K562 (cell line): ENCODE results near the gene AP5Z1. TPM values are rescaled to one million over a fixed set of nuclear protein-coding genes. Genes with fewer than 3 reads are reported as not detected.

Experiments used
- BCL6 ChIP-seq: fragments of 250-450 bp; sonication (Bioruptor Pico); IDR thresholded peaks from 2 replicates; pipeline ENCODE4 v1.4.0; 2020
- DMBX1 ChIP-seq: fragments of 250-450 bp; sonication (Bioruptor Pico); IDR thresholded peaks from 2 replicates; pipeline ENCODE4 v1.8.0; 2022; ENCODE audit warnings: inconsistent platforms, mild to moderate bottlenecking, moderate library complexity, borderline replicate concordance
- FOXJ2 ChIP-seq: fragments of 200-800 bp; sonication (Bioruptor generic); IDR thresholded peaks from 2 replicates; pipeline ENCODE4 v1.6.1; 2016; ENCODE audit warnings: missing genetic modification characterization, missing compliant biosample characterization
- KLF1 ChIP-seq: fragments of 450-650 bp; IDR thresholded peaks from 2 replicates; pipeline ENCODE4 v1.6.1; 2016; ENCODE audit warnings: missing genetic modification characterization, missing compliant biosample characterization
- RAD51 ChIP-seq: fragments of 450-650 bp; IDR thresholded peaks from 2 replicates; pipeline ENCODE4 v1.7.1; 2016; ENCODE audit warnings: low read depth, mild to moderate bottlenecking, borderline replicate concordance
- SP1 ChIP-seq: sonication (generic); formaldehyde crosslinking; IDR thresholded peaks from 2 replicates; pipeline ENCODE4 v1.8.1; 2022; ENCODE audit warnings: mild to moderate bottlenecking, missing genetic modification reagents
- TOE1 ChIP-seq, 2 experiments: fragments of 450-650 bp in 1 of 2; sonication (generic) in 1 of 2; formaldehyde crosslinking in 1 of 2; IDR thresholded peaks; 2 replicates each; pipeline versions ENCODE4 v1.7.1 to v1.8.0; 2016 to 2022; ENCODE audit warnings: borderline replicate concordance in 2 of 2, mild to moderate bottlenecking in 2 of 2, antibody characterized with exemption in 1 of 2, inconsistent platforms in 1 of 2, low read depth in 1 of 2, missing genetic modification reagents in 1 of 2, moderate library complexity in 1 of 2
- ZNF124 ChIP-seq: sonication (generic); formaldehyde crosslinking; IDR thresholded peaks from 2 replicates; pipeline ENCODE4 v1.8.1; 2022; ENCODE audit warnings: missing genetic modification reagents
- polyA plus RNA-seq, 8 experiments: library from polyadenylated mRNA; depleted of rRNA in 4 of 8; stranded (reverse) in 5 of 8; unstranded in 3 of 8; fragments of >200 nt; fragmentation: Nextera tagmentation in 2 of 8; fragmentation: Illumina TruSeq in 1 of 8; extraction: Ambion mirVana in 2 of 8; extraction: Trizol in 1 of 8; gene quantifications; 2 replicates each; pipeline versions ENCODE4 v1.2.1 to v1.2.3, GENCODE V29; 2011 to 2014; ENCODE audit warnings: inconsistent platforms in 1 of 8, missing spikeins in 1 of 8
- total RNA-seq, 7 experiments: library from RNA; depleted of rRNA in 6 of 7; stranded (reverse); fragments of >200 nt in 6 of 7; fragmentation: Illumina TruSeq in 2 of 7; extraction: Trizol in 2 of 7; gene quantifications; 2 replicates each; pipeline versions ENCODE4 v1.2.1 to v1.2.3, GENCODE V29; 2011 to 2021; ENCODE audit warnings: low replicate concordance in 1 of 7
- TF ChIP-seq, protein P1 (sequence below), 2 experiments: fragments of 450-650 bp in 1 of 2; sonication (generic) in 1 of 2; formaldehyde crosslinking in 1 of 2; IDR thresholded peaks; 2 replicates each; pipeline versions ENCODE4 v1.7.1 to v1.9.0; 2016 to 2022; ENCODE audit warnings: inconsistent platforms in 1 of 2, mild to moderate bottlenecking in 1 of 2, missing genetic modification reagents in 1 of 2
- TF ChIP-seq, protein P2 (sequence below): sonication (generic); formaldehyde crosslinking; IDR thresholded peaks from 2 replicates; pipeline ENCODE4 v1.9.0; 2022; ENCODE audit warnings: mild to moderate bottlenecking, missing genetic modification reagents
- TF ChIP-seq, protein P3 (sequence below): sonication (generic); formaldehyde crosslinking; IDR thresholded peaks from 2 replicates; pipeline ENCODE4 v1.8.0; 2023; ENCODE audit warnings: missing genetic modification reagents, mild to moderate bottlenecking, borderline replicate concordance

AP5Z1 gene
- total and polyA plus RNA-seq, 9 of the 15 experiments (the other 6 are each of a cell fraction or from before 2014, with no cell fraction given), result 0.06 to 31.1 (median 6.4) TPM

DNA sequence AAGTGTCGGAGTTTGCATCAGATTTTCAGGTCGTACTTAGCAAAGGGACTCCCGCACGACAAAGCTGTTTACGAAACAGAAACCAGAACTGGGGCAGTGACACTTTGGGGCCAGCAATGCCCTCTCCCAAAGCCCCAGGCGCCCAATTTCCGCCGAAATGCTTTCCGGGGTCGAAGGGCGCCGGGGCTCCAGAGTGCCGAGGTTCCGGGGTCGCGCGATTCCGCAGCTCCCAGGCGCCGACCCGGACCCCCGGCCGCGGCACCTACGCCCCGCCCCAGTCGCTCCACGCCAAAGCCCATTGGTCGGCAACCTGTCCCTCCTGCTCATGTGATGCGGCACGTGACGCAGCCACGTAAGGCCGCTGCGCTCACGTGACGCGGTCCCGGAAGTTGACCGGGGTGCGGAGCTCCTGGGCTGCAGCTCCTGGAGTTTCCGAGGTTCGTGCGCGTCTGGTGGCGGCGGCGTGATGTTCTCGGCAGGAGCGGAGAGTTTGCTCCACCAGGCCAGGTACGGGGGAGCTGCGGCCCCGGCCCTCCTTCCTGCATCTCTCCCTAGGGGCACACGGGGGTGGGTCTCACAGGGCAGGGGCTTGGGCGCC is at the start of gene AP5Z1 (continued):
- TF ChIP-seq, protein P1, sequence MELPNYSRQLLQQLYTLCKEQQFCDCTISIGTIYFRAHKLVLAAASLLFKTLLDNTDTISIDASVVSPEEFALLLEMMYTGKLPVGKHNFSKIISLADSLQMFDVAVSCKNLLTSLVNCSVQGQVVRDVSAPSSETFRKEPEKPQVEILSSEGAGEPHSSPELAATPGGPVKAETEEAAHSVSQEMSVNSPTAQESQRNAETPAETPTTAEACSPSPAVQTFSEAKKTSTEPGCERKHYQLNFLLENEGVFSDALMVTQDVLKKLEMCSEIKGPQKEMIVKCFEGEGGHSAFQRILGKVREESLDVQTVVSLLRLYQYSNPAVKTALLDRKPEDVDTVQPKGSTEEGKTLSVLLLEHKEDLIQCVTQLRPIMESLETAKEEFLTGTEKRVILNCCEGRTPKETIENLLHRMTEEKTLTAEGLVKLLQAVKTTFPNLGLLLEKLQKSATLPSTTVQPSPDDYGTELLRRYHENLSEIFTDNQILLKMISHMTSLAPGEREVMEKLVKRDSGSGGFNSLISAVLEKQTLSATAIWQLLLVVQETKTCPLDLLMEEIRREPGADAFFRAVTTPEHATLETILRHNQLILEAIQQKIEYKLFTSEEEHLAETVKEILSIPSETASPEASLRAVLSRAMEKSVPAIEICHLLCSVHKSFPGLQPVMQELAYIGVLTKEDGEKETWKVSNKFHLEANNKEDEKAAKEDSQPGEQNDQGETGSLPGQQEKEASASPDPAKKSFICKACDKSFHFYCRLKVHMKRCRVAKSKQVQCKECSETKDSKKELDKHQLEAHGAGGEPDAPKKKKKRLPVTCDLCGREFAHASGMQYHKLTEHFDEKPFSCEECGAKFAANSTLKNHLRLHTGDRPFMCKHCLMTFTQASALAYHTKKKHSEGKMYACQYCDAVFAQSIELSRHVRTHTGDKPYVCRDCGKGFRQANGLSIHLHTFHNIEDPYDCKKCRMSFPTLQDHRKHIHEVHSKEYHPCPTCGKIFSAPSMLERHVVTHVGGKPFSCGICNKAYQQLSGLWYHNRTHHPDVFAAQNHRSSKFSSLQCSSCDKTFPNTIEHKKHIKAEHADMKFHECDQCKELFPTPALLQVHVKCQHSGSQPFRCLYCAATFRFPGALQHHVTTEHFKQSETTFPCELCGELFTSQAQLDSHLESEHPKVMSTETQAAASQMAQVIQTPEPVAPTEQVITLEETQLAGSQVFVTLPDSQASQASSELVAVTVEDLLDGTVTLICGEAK (IDR thresholded peaks at IDR 0.05), result peak; percentile 90
- TF ChIP-seq, protein P1 (CRISPR knock-in tag; IDR thresholded peaks at IDR 0.05), result no peak
- TF ChIP-seq, protein P2, sequence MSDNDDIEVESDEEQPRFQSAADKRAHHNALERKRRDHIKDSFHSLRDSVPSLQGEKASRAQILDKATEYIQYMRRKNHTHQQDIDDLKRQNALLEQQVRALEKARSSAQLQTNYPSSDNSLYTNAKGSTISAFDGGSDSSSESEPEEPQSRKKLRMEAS, result peak; percentile 70
- peak; percentile 98 for TF ChIP-seq TOE1 (IDR thresholded peaks at IDR 0.05; ENCODE audit: borderline replicate concordance)
- no peak for TF ChIP-seq TOE1 (CRISPR knock-in tag; IDR thresholded peaks at IDR 0.05; ENCODE audit: borderline replicate concordance, low read depth)
- TF ChIP-seq, protein P3, sequence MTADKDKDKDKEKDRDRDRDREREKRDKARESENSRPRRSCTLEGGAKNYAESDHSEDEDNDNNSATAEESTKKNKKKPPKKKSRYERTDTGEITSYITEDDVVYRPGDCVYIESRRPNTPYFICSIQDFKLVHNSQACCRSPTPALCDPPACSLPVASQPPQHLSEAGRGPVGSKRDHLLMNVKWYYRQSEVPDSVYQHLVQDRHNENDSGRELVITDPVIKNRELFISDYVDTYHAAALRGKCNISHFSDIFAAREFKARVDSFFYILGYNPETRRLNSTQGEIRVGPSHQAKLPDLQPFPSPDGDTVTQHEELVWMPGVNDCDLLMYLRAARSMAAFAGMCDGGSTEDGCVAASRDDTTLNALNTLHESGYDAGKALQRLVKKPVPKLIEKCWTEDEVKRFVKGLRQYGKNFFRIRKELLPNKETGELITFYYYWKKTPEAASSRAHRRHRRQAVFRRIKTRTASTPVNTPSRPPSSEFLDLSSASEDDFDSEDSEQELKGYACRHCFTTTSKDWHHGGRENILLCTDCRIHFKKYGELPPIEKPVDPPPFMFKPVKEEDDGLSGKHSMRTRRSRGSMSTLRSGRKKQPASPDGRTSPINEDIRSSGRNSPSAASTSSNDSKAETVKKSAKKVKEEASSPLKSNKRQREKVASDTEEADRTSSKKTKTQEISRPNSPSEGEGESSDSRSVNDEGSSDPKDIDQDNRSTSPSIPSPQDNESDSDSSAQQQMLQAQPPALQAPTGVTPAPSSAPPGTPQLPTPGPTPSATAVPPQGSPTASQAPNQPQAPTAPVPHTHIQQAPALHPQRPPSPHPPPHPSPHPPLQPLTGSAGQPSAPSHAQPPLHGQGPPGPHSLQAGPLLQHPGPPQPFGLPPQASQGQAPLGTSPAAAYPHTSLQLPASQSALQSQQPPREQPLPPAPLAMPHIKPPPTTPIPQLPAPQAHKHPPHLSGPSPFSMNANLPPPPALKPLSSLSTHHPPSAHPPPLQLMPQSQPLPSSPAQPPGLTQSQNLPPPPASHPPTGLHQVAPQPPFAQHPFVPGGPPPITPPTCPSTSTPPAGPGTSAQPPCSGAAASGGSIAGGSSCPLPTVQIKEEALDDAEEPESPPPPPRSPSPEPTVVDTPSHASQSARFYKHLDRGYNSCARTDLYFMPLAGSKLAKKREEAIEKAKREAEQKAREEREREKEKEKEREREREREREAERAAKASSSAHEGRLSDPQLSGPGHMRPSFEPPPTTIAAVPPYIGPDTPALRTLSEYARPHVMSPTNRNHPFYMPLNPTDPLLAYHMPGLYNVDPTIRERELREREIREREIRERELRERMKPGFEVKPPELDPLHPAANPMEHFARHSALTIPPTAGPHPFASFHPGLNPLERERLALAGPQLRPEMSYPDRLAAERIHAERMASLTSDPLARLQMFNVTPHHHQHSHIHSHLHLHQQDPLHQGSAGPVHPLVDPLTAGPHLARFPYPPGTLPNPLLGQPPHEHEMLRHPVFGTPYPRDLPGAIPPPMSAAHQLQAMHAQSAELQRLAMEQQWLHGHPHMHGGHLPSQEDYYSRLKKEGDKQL (CRISPR knock-in tag), result no peak
- peak; percentile 100 for TF ChIP-seq RAD51
- peak; percentile 74 for TF ChIP-seq SP1 (CRISPR knock-in tag)
- no peak for TF ChIP-seq ZNF124 (CRISPR knock-in tag)
- peak; percentile 57; the same call in 1 of the 2 replicates for TF ChIP-seq FOXJ2 (tag)
- no peak for TF ChIP-seq DMBX1 (CRISPR knock-in tag)
- no peak for TF ChIP-seq KLF1 (tag)
- no peak for TF ChIP-seq BCL6 (CRISPR knock-in tag)
